SK-N-SH (cell line): ENCODE measurements around the gene CISTR. TPM values are rescaled to one million over a fixed set of nuclear protein-coding genes. Genes with fewer than 3 reads are reported as not detected.

ENCODE experiments used
- CTCF ChIA-PET: fragments of 300-600, 350-600 bp; formaldehyde crosslinking; extraction: SDS; loops from one replicate; lab custom pipeline; 2021; lab: Yijun Ruan, JAX
- POLR2A ChIA-PET: fragments of 350-600 bp; sonication (Branson Sonifier 250); formaldehyde crosslinking; extraction: SDS; loops from one replicate; lab custom pipeline; 2020; ENCODE audit warnings: antibody characterized with exemption, inconsistent platforms; lab: Yijun Ruan, JAX
- DNase-seq: peaks from one replicate; pipeline ENCODE4 v3.0.0; 2012
- H2AFZ ChIP-seq: fragments of 200-600 bp; sonication (generic); 2 replicates; pipeline ENCODE4 v1.8.1; 2016; ENCODE audit warnings: antibody characterized with exemption, mild to moderate bottlenecking, low read depth
- H3F3A ChIP-seq: fragments of 200-600 bp; sonication (generic); replicated peaks from 2 replicates; pipeline ENCODE3; 2016; ENCODE audit warnings: antibody characterized with exemption, mild to moderate bottlenecking; ENCODE audit not compliant: insufficient read depth
- H3K27ac ChIP-seq, 2 experiments: fragments of 200-500 bp in 1 of 2; fragments of 200-600 bp in 1 of 2; sonication (Bioruptor generic) in 1 of 2; sonication (generic), shearing (Covaris generic) in 1 of 2; 2 replicates each; pipeline versions ENCODE4 v1.5.1 to v1.6.1; 2014 to 2016; ENCODE audit warnings: low read depth in 2 of 2, inconsistent platforms in 1 of 2, low read length in 1 of 2, mild to moderate bottlenecking in 1 of 2, mixed read lengths in 1 of 2
- H3K27me3 ChIP-seq: fragments of 200-600 bp; sonication (generic), shearing (Covaris generic); 2 replicates; pipeline ENCODE4 v1.6.1; 2016; ENCODE audit warnings: mixed run types; ENCODE audit not compliant: insufficient read depth
- H3K36me3 ChIP-seq, 2 experiments: fragments of 200-500 bp in 1 of 2; fragments of 200-600 bp in 1 of 2; sonication (Bioruptor generic) in 1 of 2; sonication (generic) in 1 of 2; replicated peaks in 1 of 2; 2 replicates each; pipeline versions ENCODE3 to v1.5.1; 2014 to 2016; ENCODE audit warnings: low read length in 1 of 2, mild to moderate bottlenecking in 1 of 2; ENCODE audit not compliant: insufficient read depth in 2 of 2, control insufficient read depth in 1 of 2
- H3K4me1 ChIP-seq, 2 experiments: fragments of 200-500 bp in 1 of 2; fragments of 200-600 bp in 1 of 2; sonication (Bioruptor generic) in 1 of 2; sonication (generic), shearing (Covaris generic) in 1 of 2; 2 replicates each; pipeline versions ENCODE4 v1.5.1 to v1.6.1; 2014 to 2016; ENCODE audit warnings: low read depth in 1 of 2, low read length in 1 of 2, mixed run types in 1 of 2; ENCODE audit not compliant: insufficient read depth in 2 of 2, control insufficient read depth in 1 of 2
- H3K4me2 ChIP-seq: fragments of 200-600 bp; sonication (generic), shearing (Covaris generic); 2 replicates; pipeline ENCODE4 v1.6.1; 2017; ENCODE audit warnings: mixed run types
- H3K4me3 ChIP-seq, 2 experiments: fragments of 200-500 bp in 1 of 2; fragments of 200-600 bp in 1 of 2; sonication (Bioruptor generic) in 1 of 2; sonication (generic), shearing (Covaris generic) in 1 of 2; 2 replicates each; pipeline versions ENCODE4 v1.5.1 to v1.8.1; 2014 to 2016; ENCODE audit warnings: low read depth in 2 of 2, inconsistent platforms in 1 of 2, low read length in 1 of 2, mild to moderate bottlenecking in 1 of 2, mixed read lengths in 1 of 2, moderate library complexity in 1 of 2
- H3K79me2 ChIP-seq: fragments of 200-600 bp; sonication (generic); 2 replicates; pipeline ENCODE4 v1.8.1; 2017; ENCODE audit warnings: mild to moderate bottlenecking; ENCODE audit not compliant: insufficient read depth
- H3K9ac ChIP-seq: fragments of 200-600 bp; sonication (generic); 2 replicates; pipeline ENCODE4 v1.6.1; 2017; ENCODE audit warnings: mixed run types
- H3K9me2 ChIP-seq: fragments of 200-600 bp; sonication (generic); 2 replicates; pipeline ENCODE4 v1.6.1; 2017; ENCODE audit warnings: mixed run types
- H3K9me3 ChIP-seq: fragments of 200-600 bp; sonication (generic); 2 replicates; pipeline ENCODE4 v1.6.1; 2017; ENCODE audit warnings: mixed run types, mild to moderate bottlenecking, moderate library complexity
- H4K20me1 ChIP-seq: fragments of 200-600 bp; sonication (generic); 2 replicates; pipeline ENCODE4 v1.6.1; 2017; ENCODE audit warnings: mild to moderate bottlenecking, mixed run types; ENCODE audit not compliant: insufficient read depth
- CHD2 ChIP-seq: fragments of 150-350 bp; IDR thresholded peaks from 2 replicates; pipeline ENCODE4 v1.6.1; 2018; ENCODE audit warnings: low read length; ENCODE audit not compliant: partially characterized antibody
- EP300 ChIP-seq, 2 experiments: IDR thresholded peaks; 2 replicates each; pipeline versions ENCODE4 v1.4.0 to v1.6.1; 2012; ENCODE audit warnings: borderline replicate concordance in 1 of 2, low read depth in 1 of 2, low read length in 1 of 2
- GABPA ChIP-seq: IDR thresholded peaks from 2 replicates; pipeline ENCODE4 v1.4.0; 2012; ENCODE audit warnings: low read depth, mild to moderate bottlenecking
- JUND ChIP-seq: IDR thresholded peaks from 2 replicates; pipeline ENCODE4 v1.4.0; 2012
- MXI1 ChIP-seq: IDR thresholded peaks from 2 replicates; pipeline ENCODE4 v1.6.1; 2012; ENCODE audit warnings: mild to moderate bottlenecking, low read depth, low read length, improper control_type of control experiment
- RFX5 ChIP-seq: IDR thresholded peaks from 2 replicates; pipeline ENCODE4 v1.6.1; 2012; ENCODE audit warnings: mild to moderate bottlenecking, improper control_type of control experiment, low read length
- RXRA ChIP-seq: IDR thresholded peaks from 2 replicates; pipeline ENCODE4 v1.4.0; 2012; ENCODE audit warnings: low read depth, mild to moderate bottlenecking, borderline replicate concordance
- TEAD4 ChIP-seq: IDR thresholded peaks from 2 replicates; pipeline ENCODE4 v1.4.0; 2012; ENCODE audit warnings: mild to moderate bottlenecking, borderline replicate concordance; ENCODE audit not compliant: insufficient read depth
- WGBS: methylation state at CpG from one replicate; pipeline ENCODE4 v1.1.6; 2017; ENCODE audit warnings: low lambda C conversion rate; 5-methylcytosine and 5-hydroxymethylcytosine counted together
- polyA plus RNA-seq, 3 experiments: library from polyadenylated mRNA; depleted of rRNA; stranded (reverse); fragments of >200 nt; gene quantifications; 2 replicates each; pipeline ENCODE4 v1.2.3, GENCODE V29; 2012
- TF ChIP-seq, protein P1 (sequence below): IDR thresholded peaks from 2 replicates; pipeline ENCODE4; 2012
- TF ChIP-seq, protein P2 (sequence below): fragments of 200-600 bp; sonication (generic); IDR thresholded peaks from 2 replicates; pipeline ENCODE4 v1.6.1; 2017; ENCODE audit warnings: antibody characterized with exemption, mild to moderate bottlenecking, moderate library complexity
- TF ChIP-seq, protein P3 (sequence below): fragments of 150-350 bp; IDR thresholded peaks from 2 replicates; pipeline ENCODE4 v1.6.1; 2016; ENCODE audit warnings: mild to moderate bottlenecking, low read depth, low read length
- TF ChIP-seq, protein P4 (sequence below): IDR thresholded peaks from 2 replicates; pipeline ENCODE4 v1.4.0; 2012; ENCODE audit warnings: low read depth
- TF ChIP-seq, protein P5 (sequence below): IDR thresholded peaks from 2 replicates; pipeline ENCODE4 v1.4.0; 2012; ENCODE audit warnings: low read depth, borderline replicate concordance
- TF ChIP-seq, protein P6 (sequence below): IDR thresholded peaks from 2 replicates; pipeline ENCODE4 v1.4.0; 2012; ENCODE audit warnings: low read depth, borderline replicate concordance

CISTR gene
- polyA plus RNA-seq, 1 of the 3 experiments (the other 2 are of a cell fraction), result not detected

DNA sequence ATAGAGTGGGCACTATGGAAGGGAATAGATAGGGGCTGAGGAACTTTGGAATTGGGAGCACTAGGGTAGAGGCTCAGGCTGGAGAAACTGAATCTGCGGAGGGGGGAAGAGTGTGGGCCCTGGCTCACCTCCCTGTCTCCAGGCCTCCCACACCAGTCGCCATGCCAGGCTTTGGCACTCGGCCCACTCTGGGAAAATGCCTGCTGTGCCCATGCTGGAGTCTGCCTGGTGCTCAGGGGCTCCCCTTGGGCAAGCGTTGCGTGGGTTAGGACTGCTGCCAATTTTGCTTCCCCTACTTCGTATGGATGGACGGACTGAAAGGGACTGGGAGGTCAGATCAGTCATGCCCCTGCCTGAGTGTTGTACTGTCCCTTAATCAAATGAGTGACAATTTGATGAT lies 34.6 kb upstream of the CISTR start:
- WGBS, result 18% methylated on average over 5 of the region's 7 CpGs
- H3K79me2 ChIP-seq, result no peaks in the 10 kb centered on the region
- no peak for DNase-seq
- TF ChIP-seq, protein P1, sequence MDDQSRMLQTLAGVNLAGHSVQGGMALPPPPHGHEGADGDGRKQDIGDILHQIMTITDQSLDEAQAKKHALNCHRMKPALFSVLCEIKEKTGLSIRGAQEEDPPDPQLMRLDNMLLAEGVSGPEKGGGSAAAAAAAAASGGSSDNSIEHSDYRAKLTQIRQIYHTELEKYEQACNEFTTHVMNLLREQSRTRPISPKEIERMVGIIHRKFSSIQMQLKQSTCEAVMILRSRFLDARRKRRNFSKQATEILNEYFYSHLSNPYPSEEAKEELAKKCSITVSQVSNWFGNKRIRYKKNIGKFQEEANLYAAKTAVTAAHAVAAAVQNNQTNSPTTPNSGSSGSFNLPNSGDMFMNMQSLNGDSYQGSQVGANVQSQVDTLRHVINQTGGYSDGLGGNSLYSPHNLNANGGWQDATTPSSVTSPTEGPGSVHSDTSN, result no peak
- TF ChIP-seq JUND (no peak), EP300 (IDR thresholded peaks at IDR 0.05; ENCODE audit: borderline replicate concordance in 1 of 2, low read depth in 1 of 2, low read length in 1 of 2) (no peak), TEAD4 (no peak), RXRA (no peak), CHD2 (no peak), MXI1 (no peak)
- TF ChIP-seq, protein P2, sequence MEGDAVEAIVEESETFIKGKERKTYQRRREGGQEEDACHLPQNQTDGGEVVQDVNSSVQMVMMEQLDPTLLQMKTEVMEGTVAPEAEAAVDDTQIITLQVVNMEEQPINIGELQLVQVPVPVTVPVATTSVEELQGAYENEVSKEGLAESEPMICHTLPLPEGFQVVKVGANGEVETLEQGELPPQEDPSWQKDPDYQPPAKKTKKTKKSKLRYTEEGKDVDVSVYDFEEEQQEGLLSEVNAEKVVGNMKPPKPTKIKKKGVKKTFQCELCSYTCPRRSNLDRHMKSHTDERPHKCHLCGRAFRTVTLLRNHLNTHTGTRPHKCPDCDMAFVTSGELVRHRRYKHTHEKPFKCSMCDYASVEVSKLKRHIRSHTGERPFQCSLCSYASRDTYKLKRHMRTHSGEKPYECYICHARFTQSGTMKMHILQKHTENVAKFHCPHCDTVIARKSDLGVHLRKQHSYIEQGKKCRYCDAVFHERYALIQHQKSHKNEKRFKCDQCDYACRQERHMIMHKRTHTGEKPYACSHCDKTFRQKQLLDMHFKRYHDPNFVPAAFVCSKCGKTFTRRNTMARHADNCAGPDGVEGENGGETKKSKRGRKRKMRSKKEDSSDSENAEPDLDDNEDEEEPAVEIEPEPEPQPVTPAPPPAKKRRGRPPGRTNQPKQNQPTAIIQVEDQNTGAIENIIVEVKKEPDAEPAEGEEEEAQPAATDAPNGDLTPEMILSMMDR, result no peak
- TF ChIP-seq, protein P3, sequence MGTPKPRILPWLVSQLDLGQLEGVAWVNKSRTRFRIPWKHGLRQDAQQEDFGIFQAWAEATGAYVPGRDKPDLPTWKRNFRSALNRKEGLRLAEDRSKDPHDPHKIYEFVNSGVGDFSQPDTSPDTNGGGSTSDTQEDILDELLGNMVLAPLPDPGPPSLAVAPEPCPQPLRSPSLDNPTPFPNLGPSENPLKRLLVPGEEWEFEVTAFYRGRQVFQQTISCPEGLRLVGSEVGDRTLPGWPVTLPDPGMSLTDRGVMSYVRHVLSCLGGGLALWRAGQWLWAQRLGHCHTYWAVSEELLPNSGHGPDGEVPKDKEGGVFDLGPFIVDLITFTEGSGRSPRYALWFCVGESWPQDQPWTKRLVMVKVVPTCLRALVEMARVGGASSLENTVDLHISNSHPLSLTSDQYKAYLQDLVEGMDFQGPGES, result no peak
- TF ChIP-seq, protein P4, sequence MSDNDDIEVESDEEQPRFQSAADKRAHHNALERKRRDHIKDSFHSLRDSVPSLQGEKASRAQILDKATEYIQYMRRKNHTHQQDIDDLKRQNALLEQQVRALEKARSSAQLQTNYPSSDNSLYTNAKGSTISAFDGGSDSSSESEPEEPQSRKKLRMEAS, result no peak
- H3K27me3 ChIP-seq, result peaks cover 62% of the 10 kb centered on the region
- POLR2A ChIA-PET, result no interaction called here
- no peak overlapping the region for H2AFZ ChIP-seq
- H3K9me3 ChIP-seq, result no peaks in the 10 kb centered on the region
- no peak overlapping the region for H3K9ac ChIP-seq
- H3F3A ChIP-seq, result no peaks in the 10 kb centered on the region
- no peak overlapping the region for H3K4me3 ChIP-seq
- CTCF ChIA-PET, result no interaction called here
- H4K20me1 ChIP-seq, result no peaks in the 10 kb centered on the region
- H3K4me2 ChIP-seq, result no peak overlapping the region
- no peak overlapping the region for H3K27ac ChIP-seq
- H3K4me1 ChIP-seq, result no peaks in the 10 kb centered on the region
- no peaks in the 10 kb centered on the region for H3K36me3 ChIP-seq
- no peaks in the 10 kb centered on the region for H3K9me2 ChIP-seq

DNA sequence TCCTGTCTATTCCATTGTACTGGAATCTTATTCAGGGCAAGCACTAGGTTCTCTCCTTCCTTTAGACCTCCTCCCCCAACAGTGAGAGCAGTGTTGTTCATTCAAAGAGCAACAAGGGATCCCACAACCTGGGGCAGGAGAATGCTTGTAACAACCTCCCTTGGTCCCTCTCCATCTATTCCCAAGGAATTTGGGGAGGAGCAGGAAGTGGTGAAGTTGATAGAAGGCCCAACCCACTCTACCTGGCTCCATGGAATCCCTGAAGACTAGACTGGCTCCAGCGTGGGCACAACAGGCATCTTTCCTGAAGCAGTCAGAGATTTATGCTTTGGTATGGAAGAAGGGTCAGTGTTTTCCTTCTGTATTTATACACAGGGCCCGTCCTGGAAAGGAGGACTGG lies 33.4 kb upstream of the CISTR start:
- Histone ChIP-seq H3K27ac (no peak overlapping the region), H3F3A (no peaks in the 10 kb centered on the region), H3K36me3 (no peaks in the 10 kb centered on the region), H3K9me2 (no peaks in the 10 kb centered on the region), H3K79me2 (no peaks in the 10 kb centered on the region), H3K27me3 (peaks cover 65% of the 10 kb centered on the region), H3K9me3 (no peaks in the 10 kb centered on the region), H4K20me1 (no peaks in the 10 kb centered on the region), H2AFZ (no peak overlapping the region), H3K4me1 (no peaks in the 10 kb centered on the region), H3K4me3 (no peak overlapping the region), H3K4me2 (no peak overlapping the region), H3K9ac (no peak overlapping the region)
- ChIA-PET POLR2A (no interaction called here), CTCF (interaction anchor here (1.4 to 1.6 kb wide), 2 partner anchors 39 to 41 kb away, joined by 5 to 6 read pairs; no protein-coding TSS in a partner anchor)
- DNase-seq, result no peak
- 8% methylated on average over 2 of the region's 2 CpGs for WGBS
- no peak for TF ChIP-seq MXI1
- TF ChIP-seq, protein P5, sequence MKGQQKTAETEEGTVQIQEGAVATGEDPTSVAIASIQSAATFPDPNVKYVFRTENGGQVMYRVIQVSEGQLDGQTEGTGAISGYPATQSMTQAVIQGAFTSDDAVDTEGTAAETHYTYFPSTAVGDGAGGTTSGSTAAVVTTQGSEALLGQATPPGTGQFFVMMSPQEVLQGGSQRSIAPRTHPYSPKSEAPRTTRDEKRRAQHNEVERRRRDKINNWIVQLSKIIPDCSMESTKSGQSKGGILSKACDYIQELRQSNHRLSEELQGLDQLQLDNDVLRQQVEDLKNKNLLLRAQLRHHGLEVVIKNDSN, result no peak
- TF ChIP-seq JUND, result no peak
- TF ChIP-seq GABPA, result no peak
- TF ChIP-seq, protein P6, sequence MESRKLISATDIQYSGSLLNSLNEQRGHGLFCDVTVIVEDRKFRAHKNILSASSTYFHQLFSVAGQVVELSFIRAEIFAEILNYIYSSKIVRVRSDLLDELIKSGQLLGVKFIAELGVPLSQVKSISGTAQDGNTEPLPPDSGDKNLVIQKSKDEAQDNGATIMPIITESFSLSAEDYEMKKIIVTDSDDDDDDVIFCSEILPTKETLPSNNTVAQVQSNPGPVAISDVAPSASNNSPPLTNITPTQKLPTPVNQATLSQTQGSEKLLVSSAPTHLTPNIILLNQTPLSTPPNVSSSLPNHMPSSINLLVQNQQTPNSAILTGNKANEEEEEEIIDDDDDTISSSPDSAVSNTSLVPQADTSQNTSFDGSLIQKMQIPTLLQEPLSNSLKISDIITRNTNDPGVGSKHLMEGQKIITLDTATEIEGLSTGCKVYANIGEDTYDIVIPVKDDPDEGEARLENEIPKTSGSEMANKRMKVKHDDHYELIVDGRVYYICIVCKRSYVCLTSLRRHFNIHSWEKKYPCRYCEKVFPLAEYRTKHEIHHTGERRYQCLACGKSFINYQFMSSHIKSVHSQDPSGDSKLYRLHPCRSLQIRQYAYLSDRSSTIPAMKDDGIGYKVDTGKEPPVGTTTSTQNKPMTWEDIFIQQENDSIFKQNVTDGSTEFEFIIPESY, result no peak
- TF ChIP-seq RFX5, result no peak
